Osteoblast (primary cell): ENCODE data around the gene SUN3. TPM values are rescaled to one million over a fixed set of nuclear protein-coding genes. Genes with fewer than 3 reads are reported as not detected.

Experiments
- DNase-seq: peaks from one replicate; pipeline ENCODE4 v3.0.0; 2011; ENCODE audit warnings: low spot score, mixed read lengths; ENCODE audit not compliant: insufficient read length; ENCODE audit errors: missing footprints
- H2AFZ ChIP-seq: 2 replicates; pipeline ENCODE4 v1.6.0; 2011; ENCODE audit warnings: mild to moderate bottlenecking, low read length
- H3K27ac ChIP-seq: 2 replicates; pipeline ENCODE4 v1.5.1; 2011; ENCODE audit warnings: mild to moderate bottlenecking, low read depth, low read length, moderate library complexity
- H3K27me3 ChIP-seq: 2 replicates; pipeline ENCODE4 v1.6.0; 2012; ENCODE audit warnings: mild to moderate bottlenecking, control low read depth, inconsistent platforms, low read length, moderate library complexity; ENCODE audit not compliant: insufficient read depth
- H3K36me3 ChIP-seq: 2 replicates; pipeline ENCODE4 v1.5.1; 2011; ENCODE audit warnings: mild to moderate bottlenecking, low read length, control low read depth, moderate library complexity; ENCODE audit not compliant: insufficient read depth
- H3K4me1 ChIP-seq: 2 replicates; pipeline ENCODE4 v1.5.1; 2011; ENCODE audit warnings: mild to moderate bottlenecking, low read length, control low read depth, moderate library complexity; ENCODE audit not compliant: insufficient read depth
- H3K4me2 ChIP-seq: 2 replicates; pipeline ENCODE4 v1.6.0; 2011; ENCODE audit warnings: mild to moderate bottlenecking, low read length; ENCODE audit not compliant: insufficient read depth
- H3K4me3 ChIP-seq: fragments of 200-600 bp; sonication (generic); 3 replicates; pipeline ENCODE4 v1.5.1; 2012; ENCODE audit warnings: mild to moderate bottlenecking, low read length, inconsistent platforms; ENCODE audit not compliant: insufficient read depth
- H3K79me2 ChIP-seq: 2 replicates; pipeline ENCODE4 v1.6.0; 2012; ENCODE audit warnings: mild to moderate bottlenecking, low read length, control low read depth, inconsistent platforms; ENCODE audit not compliant: insufficient read depth
- H3K9me3 ChIP-seq: 2 replicates; pipeline ENCODE4 v1.5.1; 2011; ENCODE audit warnings: low read depth, low read length, control low read depth
- H4K20me1 ChIP-seq: 2 replicates; pipeline ENCODE4 v1.6.0; 2012; ENCODE audit warnings: mild to moderate bottlenecking, low read length, control low read depth; ENCODE audit not compliant: insufficient read depth
- CTCF ChIP-seq: IDR thresholded peaks from 2 replicates; pipeline ENCODE4 v1.5.1; 2011; ENCODE audit warnings: mild to moderate bottlenecking, low read depth, low read length, moderate library complexity; ENCODE audit errors: extremely low read depth
- total RNA-seq: library from RNA; depleted of rRNA; stranded (reverse); fragments of >200 nt; gene quantifications from 2 replicates; pipeline ENCODE4 v1.2.3, GENCODE V29; 2012

The SUN3 gene
- total RNA-seq, 1 donor, result not detected

- Histone ChIP-seq H3K4me1 (peaks cover 30% of the 10 kb centered on the region), H3K4me2 (peak overlapping the region; percentile 48), H3K36me3 (no peaks in the 10 kb centered on the region), H3K4me3 (no peak overlapping the region), H3K27me3 (no peaks in the 10 kb centered on the region), H3K9me3 (no peaks in the 10 kb centered on the region), H3K79me2 (no peaks in the 10 kb centered on the region), H2AFZ (peak overlapping the region; percentile 45), H3K27ac (peak overlapping the region; percentile 91), H4K20me1 (no peaks in the 10 kb centered on the region)
- no peak for DNase-seq
- TF ChIP-seq CTCF, result no peak
These were observed 86.8 kb downstream of the SUN3 start for GRCh38 chr7:47942132-47942531.

GRCh38 chr7:47941136-47941844, 87.6 kb downstream of the SUN3 start:
- no peaks in the 10 kb centered on the region for H4K20me1 ChIP-seq
- H3K79me2 ChIP-seq, result no peaks in the 10 kb centered on the region
- no peak overlapping the region for H3K4me3 ChIP-seq
- H2AFZ ChIP-seq, result no peak overlapping the region
- no peaks in the 10 kb centered on the region for H3K27me3 ChIP-seq
- H3K27ac ChIP-seq, result peak overlapping the region; percentile 91
- no peaks in the 10 kb centered on the region for H3K9me3 ChIP-seq
- peak overlapping the region; percentile 49 for H3K4me2 ChIP-seq
- H3K4me1 ChIP-seq, result peaks cover 30% of the 10 kb centered on the region
- H3K36me3 ChIP-seq, result no peaks in the 10 kb centered on the region
- DNase-seq, result peak; percentile 95
- TF ChIP-seq CTCF, result no peak

GRCh38 chr7:47940088-47941013, 88.6 kb downstream of the SUN3 start:
- peak overlapping the region; percentile 91 for H3K27ac ChIP-seq
- H3K4me3 ChIP-seq, result no peak overlapping the region
- H3K27me3 ChIP-seq, result no peaks in the 10 kb centered on the region
- peaks cover 30% of the 10 kb centered on the region for H3K4me1 ChIP-seq
- no peaks in the 10 kb centered on the region for H4K20me1 ChIP-seq
- no peaks in the 10 kb centered on the region for H3K36me3 ChIP-seq
- DNase-seq, result peak; percentile 90
- H2AFZ ChIP-seq, result peak overlapping the region; percentile 60
- no peaks in the 10 kb centered on the region for H3K79me2 ChIP-seq
- peak overlapping the region; percentile 29 for H3K4me2 ChIP-seq
- no peak for TF ChIP-seq CTCF
- H3K9me3 ChIP-seq, result no peaks in the 10 kb centered on the region

GRCh38 chr7:47939425-47940036, 89.4 kb downstream of the SUN3 start:
- Histone ChIP-seq H3K27me3 (no peaks in the 10 kb centered on the region), H3K27ac (peak overlapping the region; percentile 91), H3K36me3 (no peaks in the 10 kb centered on the region), H3K4me2 (no peak overlapping the region), H2AFZ (no peak overlapping the region), H3K4me1 (peaks cover 30% of the 10 kb centered on the region), H3K9me3 (no peaks in the 10 kb centered on the region), H3K79me2 (no peaks in the 10 kb centered on the region), H4K20me1 (no peaks in the 10 kb centered on the region), H3K4me3 (no peak overlapping the region)
- no peak for DNase-seq
- TF ChIP-seq CTCF, result no peak
